AG09309 (cell line): ENCODE results near the gene IGSF9.

ENCODE experiments used
- DNase-seq: peaks from one replicate; pipeline ENCODE4 v3.0.0-alpha.2; 2010; ENCODE audit warnings: low read depth
- H3K4me3 ChIP-seq: 2 replicates; pipeline ENCODE4 v1.5.1; 2011; ENCODE audit warnings: mild to moderate bottlenecking, low read depth, low read length, moderate library complexity; ENCODE audit not compliant: control insufficient read depth
- TF ChIP-seq, protein P1 (sequence below): IDR thresholded peaks from 2 replicates; pipeline ENCODE4 v1.5.1; 2011; ENCODE audit warnings: mild to moderate bottlenecking, low read depth, low read length, inconsistent platforms; ENCODE audit not compliant: insufficient read depth, control insufficient read depth; ENCODE audit errors: missing control alignments

Gene IGSF9

DNA sequence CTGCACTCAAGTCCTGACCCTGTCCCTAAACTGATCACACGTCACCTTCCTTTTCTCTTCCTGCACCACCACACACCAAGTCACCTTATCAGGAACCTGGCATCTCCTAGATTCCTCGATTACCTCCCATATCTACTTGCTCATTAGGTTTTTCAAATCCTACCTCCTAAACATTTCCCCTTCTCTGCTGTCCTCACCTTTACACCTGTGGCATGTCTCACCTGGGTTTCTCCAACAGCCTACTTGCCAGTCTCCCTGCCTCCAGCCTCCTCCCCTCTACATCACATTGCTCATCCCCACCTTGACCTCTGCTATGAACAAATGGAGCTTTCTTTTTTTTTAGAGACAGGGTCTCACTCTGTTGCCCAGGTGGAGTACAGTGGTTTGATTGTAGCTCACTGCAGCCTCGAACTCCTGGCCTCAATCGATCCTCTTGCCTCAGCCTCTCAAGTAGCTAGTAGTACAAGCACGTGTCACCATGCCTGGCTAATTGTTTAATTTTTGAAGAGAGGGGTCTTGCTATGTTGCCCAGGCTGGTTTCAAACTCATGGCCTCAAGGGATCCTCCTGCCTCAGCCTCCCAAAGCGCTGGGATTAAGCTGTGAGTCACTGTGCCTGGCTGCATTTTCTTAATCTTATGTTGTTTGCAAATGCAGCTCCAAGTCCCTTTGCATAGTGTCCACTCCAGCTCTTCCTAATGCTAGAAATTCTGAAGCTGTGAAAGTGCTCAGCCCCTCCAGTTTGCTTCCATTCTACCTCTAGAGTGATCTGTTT, 6.3 kb downstream of the IGSF9 start:
- H3K4me3 ChIP-seq = no peak overlapping the region
- no peak for DNase-seq
- TF ChIP-seq, protein P1, sequence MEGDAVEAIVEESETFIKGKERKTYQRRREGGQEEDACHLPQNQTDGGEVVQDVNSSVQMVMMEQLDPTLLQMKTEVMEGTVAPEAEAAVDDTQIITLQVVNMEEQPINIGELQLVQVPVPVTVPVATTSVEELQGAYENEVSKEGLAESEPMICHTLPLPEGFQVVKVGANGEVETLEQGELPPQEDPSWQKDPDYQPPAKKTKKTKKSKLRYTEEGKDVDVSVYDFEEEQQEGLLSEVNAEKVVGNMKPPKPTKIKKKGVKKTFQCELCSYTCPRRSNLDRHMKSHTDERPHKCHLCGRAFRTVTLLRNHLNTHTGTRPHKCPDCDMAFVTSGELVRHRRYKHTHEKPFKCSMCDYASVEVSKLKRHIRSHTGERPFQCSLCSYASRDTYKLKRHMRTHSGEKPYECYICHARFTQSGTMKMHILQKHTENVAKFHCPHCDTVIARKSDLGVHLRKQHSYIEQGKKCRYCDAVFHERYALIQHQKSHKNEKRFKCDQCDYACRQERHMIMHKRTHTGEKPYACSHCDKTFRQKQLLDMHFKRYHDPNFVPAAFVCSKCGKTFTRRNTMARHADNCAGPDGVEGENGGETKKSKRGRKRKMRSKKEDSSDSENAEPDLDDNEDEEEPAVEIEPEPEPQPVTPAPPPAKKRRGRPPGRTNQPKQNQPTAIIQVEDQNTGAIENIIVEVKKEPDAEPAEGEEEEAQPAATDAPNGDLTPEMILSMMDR = no peak

DNA sequence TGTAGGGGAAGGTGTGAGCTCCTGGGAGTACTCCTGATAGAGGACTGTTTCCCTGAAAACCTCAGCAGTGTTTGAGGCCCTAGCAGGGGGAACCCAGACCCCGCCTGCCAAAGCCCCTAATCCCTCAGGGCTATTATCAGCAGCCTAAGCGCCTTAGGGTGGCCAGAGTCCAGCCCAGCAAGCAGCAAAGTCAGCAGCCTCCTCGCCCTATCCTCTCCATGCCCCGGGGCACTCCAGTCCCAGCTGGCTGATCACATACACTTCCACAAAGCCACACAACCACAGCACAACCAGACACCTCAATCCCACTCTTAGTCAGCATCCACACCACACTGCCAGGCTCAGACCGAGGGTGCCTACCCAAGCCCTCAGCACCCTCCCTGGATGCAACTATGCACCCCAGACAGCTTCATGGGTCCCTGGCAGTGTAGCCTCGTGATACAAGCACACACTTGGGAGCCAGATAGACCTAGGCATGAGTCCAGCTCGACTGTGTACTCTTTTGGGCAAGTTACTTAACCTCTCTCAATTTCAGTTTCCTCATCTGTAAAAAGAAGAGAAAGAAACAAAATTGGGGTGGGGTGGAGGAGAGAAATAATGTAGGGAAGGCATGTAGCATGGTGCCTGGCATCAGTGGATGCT, 7.1 kb downstream of the IGSF9 start:
- no peak overlapping the region for H3K4me3 ChIP-seq
- DNase-seq = no peak
- TF ChIP-seq, protein P1 = no peak

GRCh38 chr1:159937054-159937750, 8.2 kb downstream of the IGSF9 start:
- no peak for DNase-seq
- TF ChIP-seq, protein P1 = no peak
- no peak overlapping the region for H3K4me3 ChIP-seq

DNA sequence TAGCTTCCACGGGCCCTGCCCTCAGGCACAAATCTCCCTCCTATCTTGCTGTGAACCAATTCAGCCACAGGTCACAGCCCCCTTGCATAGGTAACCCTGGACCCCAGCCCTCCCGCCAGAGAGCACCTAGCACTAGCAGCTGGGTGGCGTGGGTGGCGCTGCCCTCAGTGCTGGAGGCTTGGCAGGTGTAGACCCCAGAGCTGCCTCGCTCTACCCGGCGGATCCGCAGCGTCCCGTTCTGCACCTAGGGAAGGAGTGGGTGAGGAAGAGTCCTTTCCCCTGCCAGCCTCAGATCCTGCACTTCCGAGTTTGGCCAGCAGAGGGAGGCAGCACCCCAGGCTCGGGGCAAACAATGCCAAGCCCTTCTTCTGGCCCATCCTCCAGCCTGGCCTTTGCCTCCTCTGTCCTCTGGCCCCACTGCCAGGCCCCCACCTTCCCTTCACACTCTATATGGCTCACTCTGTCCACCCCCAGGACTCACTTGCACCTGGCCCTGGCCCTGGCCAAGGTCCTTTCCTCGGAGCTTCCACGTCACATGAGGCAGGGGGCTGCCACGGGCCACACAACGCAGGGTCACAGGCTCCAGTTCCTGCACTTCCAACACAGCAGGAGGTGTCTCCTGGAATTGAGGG, 9.0 kb downstream of the IGSF9 start:
- TF ChIP-seq, protein P1 = peak; percentile 99
- no peak overlapping the region for H3K4me3 ChIP-seq
- DNase-seq = no peak

- no peak overlapping the region for H3K4me3 ChIP-seq
- TF ChIP-seq, protein P1 = no peak
- DNase-seq = no peak
Measured at GRCh38 chr1:159935719-159936272, 9.6 kb downstream of the IGSF9 start.

GRCh38 chr1:159935305-159935704, 10.1 kb downstream of the IGSF9 start:
- H3K4me3 ChIP-seq = no peak overlapping the region
- DNase-seq = no peak
- TF ChIP-seq, protein P1 = no peak
